GM12878 (cell line): ENCODE results near the gene CTIF. TPM values are rescaled to one million over a fixed set of nuclear protein-coding genes. Genes with fewer than 3 reads are reported as not detected.

Source experiments
- ATAC-seq: fragments of 200-7000 bp; cut with Tn5 transposase; 3 replicates; pipeline ENCODE4 v1.9.1; 2020; ENCODE audit warnings: mild to moderate bottlenecking, moderate library complexity
- BruUV-seq: library from RNA; stranded (reverse); fragments of 400-500 nt; replicated peaks from 2 replicates; lab custom pipeline; 2021; lab: Mats Ljungman, UMichigan
- CTCF ChIA-PET: fragments of 300-600 bp; sonication (Branson Sonifier 250); formaldehyde crosslinking; extraction: SDS; loops from one replicate; lab custom pipeline; 2021; ENCODE audit warnings: inconsistent platforms; lab: Yijun Ruan, JAX
- POLR2A ChIA-PET: fragments of 350-600 bp; formaldehyde crosslinking; extraction: SDS; loops from one replicate; lab custom pipeline; 2021; ENCODE audit warnings: inconsistent platforms; lab: Charles Lee
- RAD21 ChIA-PET: fragments of 300-600 bp; sonication (Branson Sonifier 250); formaldehyde crosslinking; loops from one replicate; lab custom pipeline; 2023; ENCODE audit warnings: antibody characterized with exemption; ENCODE audit not compliant: unreplicated experiment; lab: Charles Lee
- SMC1A ChIA-PET: fragments of 300-600 bp; sonication (Branson Sonifier 250); formaldehyde crosslinking; loops from one replicate; lab custom pipeline; 2023; ENCODE audit not compliant: unreplicated experiment, uncharacterized antibody; lab: Charles Lee
- DNase-seq: peaks from one replicate; pipeline ENCODE4 v3.0.0-alpha.2; 2011; ENCODE audit warnings: low read depth, low spot score
- FAIRE-seq: peaks from 3 replicates; lab custom pipeline; 2011; peaks lifted over from hg19 to GRCh38; lab: Jason Lieb, UNC
- H2AFZ ChIP-seq: 2 replicates; pipeline ENCODE4 v1.6.0; 2011; ENCODE audit warnings: low read depth, low read length, control low read depth; ENCODE audit not compliant: control insufficient read depth
- H3K27ac ChIP-seq: 2 replicates; pipeline ENCODE4 v1.5.1; 2011; ENCODE audit warnings: control low read depth; ENCODE audit not compliant: control insufficient read depth, insufficient read depth
- H3K27me3 ChIP-seq, 2 experiments: replicated peaks in 1 of 2; 2 replicates each; pipeline versions ENCODE4 v1.6.0 to v1.6.1; 2011; ENCODE audit warnings: low read length in 1 of 2; ENCODE audit not compliant: control insufficient read depth in 2 of 2, insufficient read depth in 2 of 2
- H3K36me3 ChIP-seq, 2 experiments: 2 replicates each; pipeline ENCODE4 v1.5.1; 2011; ENCODE audit warnings: low read length in 1 of 2; ENCODE audit not compliant: control insufficient read depth in 2 of 2, insufficient read depth in 2 of 2
- H3K4me1 ChIP-seq: 2 replicates; pipeline ENCODE4 v1.6.1; 2011; ENCODE audit warnings: mild to moderate bottlenecking, low read length, moderate library complexity, mixed read lengths; ENCODE audit not compliant: control insufficient read depth, insufficient read depth
- H3K4me2 ChIP-seq: 2 replicates; pipeline ENCODE4 v1.6.0; 2011; ENCODE audit warnings: control low read depth; ENCODE audit not compliant: control insufficient read depth, insufficient read depth
- H3K4me3 ChIP-seq: fragments of 200-600 bp; sonication (generic); 2 replicates; pipeline ENCODE4 v1.5.1; 2016
- H3K79me2 ChIP-seq: 2 replicates; pipeline ENCODE4 v1.6.0; 2011; ENCODE audit warnings: low read length; ENCODE audit not compliant: control insufficient read depth, insufficient read depth
- H3K9ac ChIP-seq: 2 replicates; pipeline ENCODE4 v1.8.0; 2011; ENCODE audit warnings: low read length, control low read depth, mixed read lengths; ENCODE audit not compliant: control insufficient read depth, insufficient read depth
- H3K9me3 ChIP-seq: replicated peaks from 3 replicates; pipeline ENCODE4 v1.5.1; 2011; ENCODE audit warnings: mild to moderate bottlenecking, low read length; ENCODE audit not compliant: control insufficient read depth, insufficient read depth
- H4K20me1 ChIP-seq: 2 replicates; pipeline ENCODE4 v1.6.0; 2011; ENCODE audit not compliant: control insufficient read depth, insufficient read depth
- ETV6 ChIP-seq, 2 experiments: fragments of 450-650 bp in 1 of 2; IDR thresholded peaks in 1 of 2; conservative IDR thresholded peaks in 1 of 2; 2 replicates each; pipeline ENCODE4 v1.6.1; 2014; ENCODE audit warnings: antibody characterized with exemption in 1 of 2, borderline replicate concordance in 1 of 2, low read depth in 1 of 2, mild to moderate bottlenecking in 1 of 2, moderate library complexity in 1 of 2
- POU2F2 ChIP-seq: IDR thresholded peaks from 3 replicates; pipeline ENCODE4 v1.6.1; 2011; ENCODE audit warnings: low read depth, mild to moderate bottlenecking, low read length, borderline replicate concordance
- SP1 ChIP-seq: IDR thresholded peaks from one replicate; pipeline ENCODE4 v1.6.1; 2011; ENCODE audit warnings: low read depth, low read length
- ZNF24 ChIP-seq: fragments of 450-650 bp; IDR thresholded peaks from 2 replicates; pipeline ENCODE4 v1.6.1; 2017; ENCODE audit warnings: antibody characterized with exemption, mild to moderate bottlenecking
- WGBS: methylation state at CpG from one replicate; pipeline ENCODE4 v1.1.6; 2016; ENCODE audit warnings: low lambda C conversion rate; ENCODE audit not compliant: insufficient replicate concordance, insufficient coverage; ENCODE audit errors: missing lambda C conversion rate; 5-methylcytosine and 5-hydroxymethylcytosine counted together
- in situ Hi-C: fragments of 300-500 bp; cut with MboI; formaldehyde crosslinking; loops from 9 replicates; pipeline ENCODE4 v1.14.3; 2018; ENCODE audit warnings: mixed read lengths
- intact Hi-C: fragments of 100-400 bp; cut with micrococcal nuclease; formaldehyde crosslinking; loops from one replicate; pipeline ENCODE4 v1.14.2; 2022; ENCODE audit not compliant: unreplicated experiment
- polyA plus RNA-seq, 11 experiments: library from polyadenylated mRNA; depleted of rRNA in 4 of 11; unstranded in 6 of 11; stranded (reverse) in 5 of 11; fragments of >200 nt; fragmentation: Nextera tagmentation in 4 of 11; fragmentation: Illumina TruSeq in 1 of 11; extraction: Ambion mirVana in 4 of 11; extraction: Trizol in 1 of 11; gene quantifications; 1 replicate in 1 of 11; 2 replicates in 10 of 11; pipeline versions ENCODE4 v1.2.1 to v1.2.3, GENCODE V29; 2011 to 2016; ENCODE audit warnings: inconsistent platforms in 2 of 11, missing spikeins in 2 of 11, low read depth in 1 of 11
- total RNA-seq, 4 experiments: library from RNA; depleted of rRNA in 3 of 4; stranded (reverse); fragments of >200 nt in 3 of 4; fragmentation: Illumina TruSeq in 1 of 4; extraction: Trizol in 1 of 4; gene quantifications; 2 replicates each; pipeline versions ENCODE4 v1.2.1 to v1.2.3, GENCODE V29; 2013 to 2021
- TF ChIP-seq, protein P1 (sequence below): fragments of 450-650 bp; IDR thresholded peaks from 2 replicates; pipeline ENCODE4 v1.6.1; 2017; ENCODE audit warnings: low read depth, mild to moderate bottlenecking, moderate library complexity
- TF ChIP-seq, protein P2 (sequence below): IDR thresholded peaks from 2 replicates; pipeline ENCODE4 v1.6.1; 2011; ENCODE audit warnings: mild to moderate bottlenecking, low read depth, low read length, moderate library complexity; ENCODE audit not compliant: insufficient replicate concordance

Gene CTIF
- total and polyA plus RNA-seq, 10 of the 15 experiments (the other 5 are each of a cell fraction or from before 2014, with no cell fraction given), result 0.06 to 11.6 (median 2.5) TPM

DNA sequence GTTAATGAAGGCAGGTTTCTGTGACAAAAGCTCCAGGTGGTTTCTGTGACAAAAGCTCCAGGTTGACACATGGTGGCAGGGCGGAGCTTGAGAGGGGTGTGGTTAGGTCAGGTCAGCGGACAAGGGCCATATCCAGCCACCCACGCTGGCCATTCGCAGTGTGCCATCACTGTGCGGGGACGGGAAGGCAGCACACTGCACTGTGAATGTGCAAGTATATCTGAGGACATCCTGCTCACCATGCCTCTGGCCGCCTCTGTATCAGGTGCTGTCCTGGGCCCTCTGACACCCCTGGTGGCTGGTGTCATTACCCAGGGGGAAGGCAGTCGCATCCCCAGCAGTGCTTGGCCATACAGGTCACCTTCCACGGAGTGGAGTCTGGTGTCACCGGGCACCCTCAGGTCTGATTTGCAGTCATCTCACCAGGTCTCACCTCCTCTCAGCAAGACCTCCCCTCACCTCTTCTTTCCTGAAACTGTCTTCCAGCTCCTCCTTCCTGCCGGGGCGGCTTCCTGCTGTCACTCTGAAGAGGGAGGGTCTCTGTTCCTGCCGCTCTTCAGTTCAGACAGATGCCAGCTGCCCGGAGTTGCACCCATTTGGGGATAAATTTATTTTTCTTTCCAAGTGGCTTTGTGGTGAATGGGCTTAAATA lies 34.9 kb downstream of the CTIF start:
- FAIRE-seq (no peak), ATAC-seq (no peak), DNase-seq (no peak)
- Histone ChIP-seq H3K79me2 (no peaks in the 10 kb centered on the region), H3K4me3 (no peak overlapping the region), H3K9ac (no peak overlapping the region), H4K20me1 (no peaks in the 10 kb centered on the region), H3K27ac (no peak overlapping the region), H2AFZ (no peak overlapping the region), H3K4me1 (no peaks in the 10 kb centered on the region), H3K27me3 (no peaks in the 10 kb centered on the region), H3K9me3 (no peaks in the 10 kb centered on the region; the same call in 1 of the 3 replicates), H3K4me2 (no peak overlapping the region), H3K36me3 (no peaks in the 10 kb centered on the region)
- in situ Hi-C loops, result no loop called here
- intact Hi-C loops, result no loop called here
- POLR2A ChIA-PET, result no interaction called here
- no peak for TF ChIP-seq ETV6 (conservative IDR thresholded peaks at IDR 0.05 in 1 of 2, IDR thresholded peaks at IDR 0.05 in 1 of 2; ENCODE audit: borderline replicate concordance in 1 of 2, low read depth in 1 of 2)
- TF ChIP-seq, protein P1, sequence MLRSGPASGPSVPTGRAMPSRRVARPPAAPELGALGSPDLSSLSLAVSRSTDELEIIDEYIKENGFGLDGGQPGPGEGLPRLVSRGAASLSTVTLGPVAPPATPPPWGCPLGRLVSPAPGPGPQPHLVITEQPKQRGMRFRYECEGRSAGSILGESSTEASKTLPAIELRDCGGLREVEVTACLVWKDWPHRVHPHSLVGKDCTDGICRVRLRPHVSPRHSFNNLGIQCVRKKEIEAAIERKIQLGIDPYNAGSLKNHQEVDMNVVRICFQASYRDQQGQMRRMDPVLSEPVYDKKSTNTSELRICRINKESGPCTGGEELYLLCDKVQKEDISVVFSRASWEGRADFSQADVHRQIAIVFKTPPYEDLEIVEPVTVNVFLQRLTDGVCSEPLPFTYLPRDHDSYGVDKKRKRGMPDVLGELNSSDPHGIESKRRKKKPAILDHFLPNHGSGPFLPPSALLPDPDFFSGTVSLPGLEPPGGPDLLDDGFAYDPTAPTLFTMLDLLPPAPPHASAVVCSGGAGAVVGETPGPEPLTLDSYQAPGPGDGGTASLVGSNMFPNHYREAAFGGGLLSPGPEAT, result no peak
- TF ChIP-seq, protein P2, sequence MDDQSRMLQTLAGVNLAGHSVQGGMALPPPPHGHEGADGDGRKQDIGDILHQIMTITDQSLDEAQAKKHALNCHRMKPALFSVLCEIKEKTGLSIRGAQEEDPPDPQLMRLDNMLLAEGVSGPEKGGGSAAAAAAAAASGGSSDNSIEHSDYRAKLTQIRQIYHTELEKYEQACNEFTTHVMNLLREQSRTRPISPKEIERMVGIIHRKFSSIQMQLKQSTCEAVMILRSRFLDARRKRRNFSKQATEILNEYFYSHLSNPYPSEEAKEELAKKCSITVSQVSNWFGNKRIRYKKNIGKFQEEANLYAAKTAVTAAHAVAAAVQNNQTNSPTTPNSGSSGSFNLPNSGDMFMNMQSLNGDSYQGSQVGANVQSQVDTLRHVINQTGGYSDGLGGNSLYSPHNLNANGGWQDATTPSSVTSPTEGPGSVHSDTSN, result no peak
- no peak for TF ChIP-seq ZNF24
- TF ChIP-seq SP1, result no peak
- no peak for TF ChIP-seq POU2F2
- RAD21 ChIA-PET, result no interaction called here
- CTCF ChIA-PET, result no interaction called here
- SMC1A ChIA-PET, result no interaction called here
- WGBS, result 64% methylated on average over 14 of the region's 14 CpGs
- no TSS peak for BruUV-seq
